NCI-H446 (cell line): ENCODE results near the gene GAS7.

ENCODE experiments used
- DNase-seq, 2 experiments: peaks; one replicate each; lab custom pipeline; 2025; lab: John Stamatoyannopoulos, UW

Gene GAS7

GRCh38 chr17:9917131-9917530, 281.3 kb downstream of the GAS7 start:
- DNase-seq: no peak

GRCh38 chr17:9916108-9916507, 282.3 kb downstream of the GAS7 start:
- no peak for DNase-seq

GRCh38 chr17:9913476-9913875, 284.9 kb downstream of the GAS7 start:
- no peak for DNase-seq

GRCh38 chr17:9912121-9913099, 286.0 kb downstream of the GAS7 start:
- DNase-seq: no peak

- DNase-seq: no peak
These were observed 287.3 kb downstream of the GAS7 start for GRCh38 chr17:9911089-9911488.

GRCh38 chr17:9908649-9909042, 289.8 kb downstream of the GAS7 start:
- no peak for DNase-seq

- DNase-seq: no peak
These were observed 290.3 kb downstream of the GAS7 start for GRCh38 chr17:9907883-9908648.

GRCh38 chr17:9907131-9907530, 291.3 kb downstream of the GAS7 start:
- DNase-seq: no peak

GRCh38 chr17:9906616-9907015, 291.8 kb downstream of the GAS7 start:
- no peak for DNase-seq

- no peak for DNase-seq
These were observed 292.5 kb downstream of the GAS7 start for GRCh38 chr17:9905902-9906301.

GRCh38 chr17:9905078-9905415, 293.4 kb downstream of the GAS7 start, which contains the start of gene RCVRN:
TSS of gene RCVRN (minus strand) at chr17:9905271. CDS start at chr17:9905180, 91 bp downstream.
- DNase-seq: no peak

GRCh38 chr17:9904277-9905077, 293.9 kb downstream of the GAS7 start:
- no peak for DNase-seq

- DNase-seq: no peak
These were observed 296.3 kb downstream of the GAS7 start for GRCh38 chr17:9902120-9902519.

GRCh38 chr17:9900784-9901183, 297.6 kb downstream of the GAS7 start:
- no peak for DNase-seq

- no peak for DNase-seq
These were observed 298.3 kb downstream of the GAS7 start for GRCh38 chr17:9900044-9900594.

- DNase-seq: no peak
These were observed 298.9 kb downstream of the GAS7 start for GRCh38 chr17:9899280-9900043.

- no peak for DNase-seq
These were observed 299.6 kb downstream of the GAS7 start for GRCh38 chr17:9898812-9899211.

GRCh38 chr17:9897372-9897968, 300.9 kb downstream of the GAS7 start:
- DNase-seq: no peak

GRCh38 chr17:9895923-9896322, 302.5 kb downstream of the GAS7 start:
- no peak for DNase-seq

GRCh38 chr17:9894231-9894630, 304.2 kb downstream of the GAS7 start:
- DNase-seq: no peak
